Immature natural killer cell (primary cell): Measurements from ENCODE around the gene SAMD3. TPM values are rescaled to one million over a fixed set of nuclear protein-coding genes. Genes with fewer than 3 reads are reported as not detected.
"Not testable (repeated sequence)": the region's sequence is repeated elsewhere in the genome, so short reads cannot be mapped to it uniquely, and the experiment has no call there.

ENCODE experiments used
- DNase-seq, 3 donors: peaks; one replicate each; pipeline ENCODE4 v3.0.0; 2022; ENCODE audit warnings: mixed read lengths in 1 of 3
- H3K27ac Mint-ChIP-seq, 6 donors: one replicate each; pipeline ENCODE4 v1.8.0; 2020; ENCODE audit warnings: mixed read lengths in 6 of 6, mild to moderate bottlenecking in 5 of 6, inconsistent platforms in 4 of 6, moderate library complexity in 3 of 6
- H3K27me3 Mint-ChIP-seq, 3 donors: one replicate each; pipeline ENCODE4 v1.8.0; 2020 to 2021; ENCODE audit warnings: low read depth in 3 of 3, mild to moderate bottlenecking in 3 of 3, mixed read lengths in 3 of 3, moderate library complexity in 3 of 3, inconsistent platforms in 1 of 3
- H3K36me3 Mint-ChIP-seq, 3 donors: one replicate each; pipeline ENCODE4 v1.8.0; 2020; ENCODE audit warnings: mixed read lengths in 3 of 3, inconsistent platforms in 2 of 3, mild to moderate bottlenecking in 2 of 3
- H3K4me1 Mint-ChIP-seq, 2 donors: one replicate each; pipeline ENCODE4 v1.8.0; 2020; ENCODE audit warnings: inconsistent platforms in 2 of 2, mild to moderate bottlenecking in 2 of 2, mixed read lengths in 2 of 2, moderate library complexity in 1 of 2
- H3K4me3 Mint-ChIP-seq, 5 donors: one replicate each; pipeline ENCODE4 v1.8.0; 2020; ENCODE audit warnings: mild to moderate bottlenecking in 5 of 5, mixed read lengths in 5 of 5, inconsistent platforms in 3 of 5, moderate library complexity in 3 of 5
- H3K9me3 Mint-ChIP-seq, 6 donors: one replicate each; pipeline ENCODE4 v1.8.0; 2020; ENCODE audit warnings: mild to moderate bottlenecking in 6 of 6, mixed read lengths in 6 of 6, inconsistent platforms in 4 of 6, moderate library complexity in 3 of 6
- polyA plus RNA-seq, 3 donors: library from polyadenylated mRNA; unstranded; fragments of 300-500 nt; fragmentation: Illumina TruSeq; gene quantifications; one replicate each; pipeline ENCODE4 v1.2.3, GENCODE V29; 2021

The SAMD3 gene
- polyA plus RNA-seq, 3 donors from 2014 or later: 208 to 376 (median 275) TPM

DNA sequence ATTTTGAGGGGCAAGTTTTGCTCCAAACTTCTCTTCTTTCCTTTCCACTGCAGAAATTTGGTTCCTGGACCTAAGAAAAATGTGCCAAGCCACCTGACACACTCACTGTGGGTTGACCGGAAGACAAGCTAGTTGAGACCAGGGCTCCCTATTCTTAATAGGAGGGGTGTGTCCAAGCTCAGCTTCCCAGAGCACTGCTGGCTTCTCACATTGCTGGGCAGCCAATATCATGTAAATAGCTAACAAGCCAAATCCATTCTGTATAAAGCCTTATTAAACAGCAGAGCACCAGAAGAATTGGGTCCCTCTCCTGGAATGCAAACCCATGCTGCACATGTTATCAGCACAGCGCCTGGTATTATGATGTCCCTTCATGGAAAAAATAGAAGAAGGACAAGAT is 17.0 kb upstream of the SAMD3 start:
- Mint-ChIP-seq H3K4me1 (no peaks in the 10 kb centered on the region), H3K27me3 (peaks cover 0 to 3% (median 0%) of the 10 kb centered on the region in 3 donors), H3K4me3 (no peak overlapping the region), H3K9me3 (no peaks in the 10 kb centered on the region), H3K27ac (peak overlapping the region in 1 of 6 donors; percentile 17), H3K36me3 (no peaks in the 10 kb centered on the region)
- no peak for DNase-seq

- no peak for DNase-seq
- H3K27me3 Mint-ChIP-seq: no peaks in the 10 kb centered on the region
- peaks cover 13 to 20% of the 10 kb centered on the region in 2 donors for H3K4me1 Mint-ChIP-seq
- H3K36me3 Mint-ChIP-seq: no peaks in the 10 kb centered on the region
- H3K27ac Mint-ChIP-seq: peak overlapping the region in 1 of 6 donors; percentile 34
- no peak overlapping the region for H3K4me3 Mint-ChIP-seq
- no peaks in the 10 kb centered on the region for H3K9me3 Mint-ChIP-seq
These were observed 10.6 kb upstream of the SAMD3 start for GRCh38 chr6:130233330-130233729.

DNA sequence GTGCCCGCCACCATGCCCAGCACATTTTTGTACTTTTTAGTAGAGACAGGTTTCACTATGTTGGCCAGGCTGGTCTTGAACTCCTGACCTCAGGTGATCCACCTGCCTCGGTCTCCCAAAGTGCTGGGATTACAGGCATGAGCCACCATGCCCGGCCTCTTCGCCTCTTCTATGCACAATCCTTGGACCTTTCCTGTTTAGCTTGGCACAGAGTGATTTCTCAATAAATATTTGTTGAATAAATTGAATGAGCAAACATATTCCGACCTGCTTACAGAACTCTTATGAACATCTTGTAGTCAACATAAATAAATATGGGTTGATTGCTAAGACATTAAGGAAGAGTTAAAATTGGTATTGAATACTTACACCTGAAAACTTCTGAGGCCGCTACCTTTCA is 7.8 kb upstream of the SAMD3 start:
- H3K27me3 Mint-ChIP-seq, H3K4me3 Mint-ChIP-seq, H3K36me3 Mint-ChIP-seq, DNase-seq, H3K9me3 Mint-ChIP-seq: not testable (repeated sequence)
- Mint-ChIP-seq H3K27ac (peak overlapping the region in 1 of 6 donors; percentile 21), H3K4me1 (peaks cover 13 to 20% of the 10 kb centered on the region in 2 donors)

DNA sequence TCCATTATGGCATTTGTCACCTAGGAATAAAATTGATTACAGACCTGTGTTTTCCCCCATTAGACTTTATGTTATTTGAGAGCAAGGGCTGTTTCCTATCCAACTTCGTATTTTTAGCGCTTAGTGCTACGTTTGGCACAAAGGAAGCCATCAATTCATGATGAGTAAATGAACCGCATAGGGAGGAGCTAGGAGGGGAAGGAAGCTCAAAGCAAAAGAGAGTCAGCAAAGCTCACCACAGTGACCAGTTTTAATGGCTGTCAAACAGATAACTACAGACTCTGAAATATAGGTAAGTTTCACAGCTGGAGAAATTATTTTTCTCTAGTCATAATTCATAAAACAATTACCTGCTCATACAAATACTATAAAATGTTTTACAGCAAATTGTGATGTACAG is 6.9 kb upstream of the SAMD3 start:
- peak in 2 of 3 donors; percentile 29 to 38 for DNase-seq
- Mint-ChIP-seq H3K27ac (peak overlapping the region in 3 of 6 donors; percentile 21 to 69 (median 51)), H3K4me3 (peak overlapping the region; percentile 40 to 70 (median 57))

DNA sequence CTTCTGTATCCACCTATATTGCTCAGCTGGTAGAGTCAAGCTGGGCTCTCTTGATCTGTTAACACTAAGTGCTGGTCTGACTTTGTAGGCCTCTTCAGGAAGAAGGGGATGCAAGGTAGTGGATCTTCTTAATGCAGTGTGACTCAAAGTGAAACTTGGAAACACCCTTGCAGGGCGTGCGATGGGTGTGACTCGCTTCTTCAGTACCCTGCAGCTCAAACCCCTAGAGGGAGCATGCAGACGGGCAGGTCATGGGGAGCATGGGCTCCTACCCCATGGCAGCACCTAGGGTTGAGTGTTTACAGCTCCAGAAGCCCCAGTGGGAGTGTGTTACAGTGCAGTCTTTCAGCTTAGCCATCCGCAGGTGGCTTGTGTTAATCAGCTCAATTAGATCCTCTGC is 757 bp upstream of the SAMD3 start:
- DNase-seq: peak; percentile 64 to 67 (median 66)
- peak overlapping the region; percentile 88 to 99 (median 93) for H3K4me3 Mint-ChIP-seq
- peak overlapping the region; percentile 90 to 97 (median 95) for H3K27ac Mint-ChIP-seq
- H3K36me3 Mint-ChIP-seq: no peaks in the 10 kb centered on the region
- peaks cover 0 to 5% (median 5%) of the 10 kb centered on the region in 3 donors for H3K27me3 Mint-ChIP-seq
- H3K9me3 Mint-ChIP-seq: no peaks in the 10 kb centered on the region
- peaks cover 54 to 67% of the 10 kb centered on the region in 2 donors for H3K4me1 Mint-ChIP-seq

More for the DNA sequence above, 6.9 kb upstream of the SAMD3 start:
- Mint-ChIP-seq H3K36me3 (no peaks in the 10 kb centered on the region), H3K4me1 (peaks cover 21 to 29% of the 10 kb centered on the region in 2 donors), H3K27me3 (no peaks in the 10 kb centered on the region), H3K9me3 (no peaks in the 10 kb centered on the region)

DNA sequence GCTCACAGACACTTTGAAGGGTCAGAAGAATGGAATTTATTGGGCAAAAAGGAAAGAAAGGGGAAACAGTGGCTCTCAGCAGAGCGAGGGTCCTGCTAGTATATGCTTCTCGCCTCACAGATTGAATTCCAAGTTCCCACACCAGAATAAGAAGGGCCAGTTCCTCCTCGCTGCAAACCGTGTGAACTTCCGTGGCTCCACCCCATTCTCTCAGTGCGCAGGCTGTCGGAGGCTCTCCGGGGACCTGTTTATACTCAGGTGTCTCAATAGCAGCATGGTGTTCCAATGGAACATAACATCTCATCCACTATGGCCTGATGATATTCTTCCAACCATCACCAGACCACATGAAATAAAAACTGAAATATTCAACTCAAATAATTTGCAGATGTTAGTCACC is 4.6 kb downstream of the SAMD3 start:
- Mint-ChIP-seq H3K9me3 (no peaks in the 10 kb centered on the region), H3K36me3 (peaks cover 16 to 21% (median 20%) of the 10 kb centered on the region in 3 donors), H3K27ac (peak overlapping the region; percentile 76 to 95 (median 90)), H3K4me1 (peaks cover 60 to 77% of the 10 kb centered on the region in 2 donors), H3K4me3 (peak overlapping the region; percentile 64 to 99 (median 76)), H3K27me3 (peaks cover 0 to 14% (median 13%) of the 10 kb centered on the region in 3 donors)
- peak in 2 of 3 donors; percentile 24 to 37 for DNase-seq

DNA sequence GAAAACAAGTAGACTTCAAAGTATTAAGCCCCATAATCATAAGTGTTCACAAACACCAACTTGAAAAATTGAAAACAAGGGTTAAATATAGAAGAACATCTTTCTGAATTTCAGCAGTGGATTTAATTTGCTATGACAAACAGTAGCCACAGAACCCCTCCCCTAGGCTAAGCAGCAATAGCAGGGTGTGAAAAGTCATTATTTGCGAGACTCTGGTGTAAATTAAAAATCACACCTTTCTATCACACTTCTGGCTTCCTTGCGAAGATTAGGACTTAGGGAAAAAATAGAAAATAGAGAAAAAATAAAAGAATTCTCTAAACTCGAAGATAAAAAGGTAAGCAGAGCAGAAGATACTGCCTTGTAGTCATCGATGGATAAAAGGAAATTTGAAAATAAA is 6.1 kb downstream of the SAMD3 start:
- DNase-seq: peak; percentile 42 to 46 (median 44)
- peaks cover 0 to 14% (median 13%) of the 10 kb centered on the region in 3 donors for H3K27me3 Mint-ChIP-seq
- peak overlapping the region; percentile 82 to 91 (median 87) for H3K27ac Mint-ChIP-seq
- H3K9me3 Mint-ChIP-seq: no peaks in the 10 kb centered on the region
- peak overlapping the region; percentile 92 to 97 (median 94) for H3K4me3 Mint-ChIP-seq
- H3K4me1 Mint-ChIP-seq: peaks cover 60 to 74% of the 10 kb centered on the region in 2 donors
- peaks cover 27 to 33% (median 29%) of the 10 kb centered on the region in 3 donors for H3K36me3 Mint-ChIP-seq

- DNase-seq: peak; percentile 81 to 83 (median 81)
- peak overlapping the region; percentile 92 to 97 (median 94) for H3K4me3 Mint-ChIP-seq
- no peaks in the 10 kb centered on the region for H3K9me3 Mint-ChIP-seq
- peak overlapping the region; percentile 87 to 95 (median 91) for H3K27ac Mint-ChIP-seq
- H3K27me3 Mint-ChIP-seq: peaks cover 0 to 14% (median 13%) of the 10 kb centered on the region in 3 donors
- peaks cover 63 to 74% of the 10 kb centered on the region in 2 donors for H3K4me1 Mint-ChIP-seq
- H3K36me3 Mint-ChIP-seq: peaks cover 27 to 36% (median 31%) of the 10 kb centered on the region in 3 donors
These were observed 7.2 kb downstream of the SAMD3 start for GRCh38 chr6:130215526-130215925.

DNA sequence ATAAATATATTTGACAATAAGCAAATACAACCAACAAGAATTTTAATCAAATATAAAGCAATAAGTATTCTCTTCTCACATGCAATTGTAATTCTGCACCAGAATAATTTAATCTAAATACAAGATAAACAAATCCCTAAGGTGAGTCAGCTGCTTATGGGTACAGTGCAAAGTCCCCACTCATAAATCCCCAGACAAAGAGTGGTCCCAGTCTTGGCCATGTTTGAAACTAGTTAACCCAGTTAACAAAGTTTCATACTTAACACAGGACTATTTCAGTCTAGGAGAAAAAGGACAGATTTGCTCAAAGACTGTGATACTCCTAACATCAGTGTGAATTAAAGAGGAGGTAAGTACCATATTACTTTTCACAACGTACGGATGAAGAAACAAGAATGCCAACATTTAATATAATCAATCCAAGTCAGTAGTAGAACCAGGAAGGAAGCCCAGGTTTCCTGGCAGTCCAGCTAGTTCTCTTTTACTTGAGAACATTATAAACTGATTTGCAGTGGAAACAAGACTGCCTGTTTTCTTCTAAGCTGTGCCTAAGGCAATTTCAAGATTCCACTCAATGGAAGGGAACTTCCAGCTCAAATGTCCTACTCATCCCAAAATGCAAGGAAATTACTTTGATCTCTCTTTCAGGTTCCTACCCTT is 10.4 kb downstream of the SAMD3 start:
- peak overlapping the region; percentile 92 to 97 (median 94) for H3K4me3 Mint-ChIP-seq
- H3K9me3 Mint-ChIP-seq: no peaks in the 10 kb centered on the region
- peaks cover 66 to 75% of the 10 kb centered on the region in 2 donors for H3K4me1 Mint-ChIP-seq
- DNase-seq: no peak
- H3K27ac Mint-ChIP-seq: peak overlapping the region; percentile 82 to 93 (median 88)
- H3K27me3 Mint-ChIP-seq: peaks cover 0 to 9% (median 7%) of the 10 kb centered on the region in 3 donors
- peaks cover 44 to 68% (median 54%) of the 10 kb centered on the region in 3 donors for H3K36me3 Mint-ChIP-seq

DNA sequence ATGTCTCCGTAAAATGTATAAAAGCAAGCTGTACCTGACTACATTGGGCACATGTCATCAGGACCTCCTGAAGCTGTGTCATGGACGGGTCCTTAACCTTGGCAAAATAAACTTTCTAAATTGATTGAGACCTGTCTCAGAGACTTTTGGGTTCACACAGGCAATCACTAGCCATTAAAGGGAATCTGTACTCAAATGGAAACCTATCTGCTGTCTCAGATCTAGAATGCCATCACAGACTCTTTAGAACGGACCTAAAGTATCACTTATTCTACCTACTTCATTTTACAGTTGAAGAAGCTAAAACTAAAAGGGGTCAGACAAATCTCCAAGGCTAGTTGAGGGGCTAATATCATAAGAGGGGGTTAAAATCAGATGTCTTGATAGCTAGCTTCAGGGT is 11.1 kb downstream of the SAMD3 start:
- Mint-ChIP-seq H3K4me1 (peaks cover 68 to 75% of the 10 kb centered on the region in 2 donors), H3K36me3 (peaks cover 48 to 75% (median 54%) of the 10 kb centered on the region in 3 donors), H3K9me3 (no peaks in the 10 kb centered on the region), H3K27me3 (peaks cover 0 to 9% (median 7%) of the 10 kb centered on the region in 3 donors), H3K27ac (peak overlapping the region; percentile 82 to 93 (median 88)), H3K4me3 (peak overlapping the region; percentile 92 to 97 (median 94))
- no peak for DNase-seq

- Mint-ChIP-seq H3K27me3 (no peaks in the 10 kb centered on the region), H3K4me3 (peak overlapping the region; percentile 63 to 77 (median 67)), H3K36me3 (peaks cover 50 to 85% (median 57%) of the 10 kb centered on the region in 3 donors), H3K27ac (peak overlapping the region; percentile 78 to 91 (median 84)), H3K9me3 (no peaks in the 10 kb centered on the region), H3K4me1 (peaks cover 88 to 96% of the 10 kb centered on the region in 2 donors)
- DNase-seq: peak in 1 of 3 donors; percentile 36
These were observed 14.6 kb downstream of the SAMD3 start for GRCh38 chr6:130207979-130208649.

DNA sequence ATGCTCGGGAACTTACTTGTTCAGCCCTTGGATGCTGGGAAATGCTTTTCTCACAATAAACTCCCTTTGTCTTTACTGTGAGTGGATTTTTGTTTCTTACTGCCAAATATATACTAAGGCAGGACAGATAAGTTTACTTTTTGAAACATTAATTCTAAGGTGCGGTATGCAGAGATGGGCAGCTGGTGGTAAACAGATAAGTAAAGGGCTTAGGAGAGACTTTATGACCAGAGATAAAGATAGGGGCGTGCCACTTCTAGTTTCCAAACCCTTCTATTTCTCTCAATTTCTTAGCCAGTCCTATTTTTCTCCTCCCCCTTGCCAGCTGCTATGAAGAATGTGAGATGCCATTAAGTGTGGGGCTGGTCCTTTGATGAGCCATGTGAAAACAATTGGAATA is 16.3 kb downstream of the SAMD3 start:
- no peak for DNase-seq
- Mint-ChIP-seq H3K4me1 (peaks cover 91 to 99% of the 10 kb centered on the region in 2 donors), H3K36me3 (peaks cover 44 to 82% (median 62%) of the 10 kb centered on the region in 3 donors), H3K4me3 (peak overlapping the region; percentile 3 to 77 (median 54)), H3K9me3 (no peaks in the 10 kb centered on the region), H3K27me3 (no peaks in the 10 kb centered on the region), H3K27ac (peak overlapping the region; percentile 78 to 91 (median 84))

- Mint-ChIP-seq H3K9me3 (no peaks in the 10 kb centered on the region), H3K36me3 (peaks cover 51 to 86% (median 69%) of the 10 kb centered on the region in 3 donors), H3K4me3 (peak overlapping the region; percentile 41 to 74 (median 59)), H3K27me3 (no peaks in the 10 kb centered on the region), H3K27ac (peak overlapping the region in 5 of 6 donors; percentile 78 to 90 (median 85)), H3K4me1 (peaks cover 89 to 99% of the 10 kb centered on the region in 2 donors)
- DNase-seq: no peak
These were observed 18.4 kb downstream of the SAMD3 start for GRCh38 chr6:130204322-130204721.

DNA sequence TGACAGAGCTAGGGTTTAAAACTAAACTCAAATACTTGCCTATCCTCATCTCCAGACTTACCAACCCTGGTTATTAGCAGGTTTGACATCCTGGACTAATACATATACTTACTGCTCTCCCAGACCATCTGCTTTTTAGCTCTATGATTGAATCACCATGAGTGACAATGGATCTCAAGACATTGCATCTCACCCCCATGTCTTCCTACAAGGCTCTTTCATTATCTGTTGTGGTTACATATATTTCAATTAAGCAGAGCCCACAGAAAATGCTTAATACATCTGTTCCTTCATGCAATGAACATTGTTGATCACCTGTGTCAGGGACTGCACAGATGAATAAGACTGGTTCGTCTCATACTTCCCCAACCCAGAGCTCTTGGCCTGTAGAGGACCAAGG is 19.4 kb downstream of the SAMD3 start:
- peak overlapping the region; percentile 57 to 74 (median 66) for H3K4me3 Mint-ChIP-seq
- no peaks in the 10 kb centered on the region for H3K27me3 Mint-ChIP-seq
- H3K9me3 Mint-ChIP-seq: no peaks in the 10 kb centered on the region
- H3K4me1 Mint-ChIP-seq: peaks cover 90 to 99% of the 10 kb centered on the region in 2 donors
- no peak for DNase-seq
- H3K27ac Mint-ChIP-seq: peak overlapping the region; percentile 58 to 93 (median 92)
- H3K36me3 Mint-ChIP-seq: peaks cover 42 to 79% (median 71%) of the 10 kb centered on the region in 3 donors
